GM19328 (cell line): ENCODE results near the gene ADAT1.
"Not testable (repeated sequence)": the region's sequence is repeated elsewhere in the genome, so short reads cannot be mapped to it uniquely, and the experiment has no call there.

Source experiments
- ATAC-seq: cut with Tn5 transposase; IDR thresholded peaks from one replicate; pipeline ENCODE4 v1.9.1; 2021; ENCODE audit warnings: mild to moderate bottlenecking, moderate library complexity; ENCODE audit not compliant: unreplicated experiment

Gene ADAT1

GRCh38 chr16:75620326-75621169 is 2.5 kb downstream of the ADAT1 start:
- no peak for ATAC-seq

DNA sequence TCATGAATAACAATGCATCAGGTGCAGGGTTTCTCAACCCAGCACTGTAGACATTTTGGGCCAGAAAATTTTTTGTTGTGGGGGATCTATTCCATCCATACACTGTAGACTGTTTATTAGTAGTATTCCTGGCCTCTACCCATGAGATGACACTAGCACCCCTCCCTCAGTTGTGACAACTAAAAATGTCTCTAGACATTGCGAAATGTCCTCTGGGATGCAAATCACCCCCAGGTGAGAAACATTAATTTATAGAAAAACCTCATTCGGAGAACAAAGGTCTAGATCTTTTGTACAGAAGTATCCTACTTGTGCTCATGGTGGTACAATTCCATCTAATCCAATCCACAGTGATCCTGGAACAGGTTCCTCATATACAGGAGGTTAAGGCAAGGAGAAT is 4.3 kb downstream of the ADAT1 start:
- no peak for ATAC-seq

DNA sequence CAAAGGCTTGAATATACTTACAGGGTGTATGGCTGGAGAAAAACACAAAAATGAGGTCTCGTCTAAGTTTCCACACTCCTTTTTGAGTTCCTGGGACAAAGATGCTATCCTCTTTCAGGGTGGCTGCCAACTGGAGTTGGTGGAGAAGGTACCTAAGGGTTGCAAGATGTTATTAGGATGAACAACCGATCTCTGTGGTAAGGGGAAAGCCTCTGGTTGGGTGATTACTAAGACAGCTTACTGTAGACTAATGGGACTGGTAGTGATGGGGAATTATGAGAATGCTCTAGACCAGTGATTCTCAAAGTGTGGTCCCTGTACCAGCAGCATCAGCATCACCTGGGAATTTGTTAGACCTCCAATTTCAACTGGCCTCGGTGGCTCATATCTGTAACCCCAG is 6.0 kb downstream of the ADAT1 start:
- ATAC-seq, result no peak

DNA sequence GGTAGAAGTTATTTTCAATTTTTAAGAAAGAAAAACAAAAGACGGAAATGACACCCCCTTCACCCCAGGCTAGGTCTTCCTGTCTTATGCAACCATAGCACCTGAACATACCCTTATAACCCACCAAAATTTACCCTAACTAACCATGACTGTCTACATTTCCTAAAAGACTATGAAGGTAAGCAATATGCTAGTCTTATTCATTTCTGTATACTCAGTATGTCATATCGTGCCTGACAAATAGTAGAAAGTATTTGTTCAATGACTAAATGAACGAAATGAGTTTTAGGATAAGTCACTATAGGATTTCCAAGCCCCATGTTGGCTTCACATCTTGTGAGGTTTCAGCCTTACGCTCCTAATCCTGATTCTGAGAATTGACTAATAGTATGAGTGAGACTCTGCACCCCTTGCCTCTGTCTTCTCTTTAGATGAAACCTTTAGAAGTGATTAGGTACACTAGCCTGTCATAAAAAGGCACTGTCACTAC is 6.5 kb downstream of the ADAT1 start:
- no peak for ATAC-seq

- no peak for ATAC-seq
These were observed 7.5 kb downstream of the ADAT1 start for GRCh38 chr16:75615619-75616018.

DNA sequence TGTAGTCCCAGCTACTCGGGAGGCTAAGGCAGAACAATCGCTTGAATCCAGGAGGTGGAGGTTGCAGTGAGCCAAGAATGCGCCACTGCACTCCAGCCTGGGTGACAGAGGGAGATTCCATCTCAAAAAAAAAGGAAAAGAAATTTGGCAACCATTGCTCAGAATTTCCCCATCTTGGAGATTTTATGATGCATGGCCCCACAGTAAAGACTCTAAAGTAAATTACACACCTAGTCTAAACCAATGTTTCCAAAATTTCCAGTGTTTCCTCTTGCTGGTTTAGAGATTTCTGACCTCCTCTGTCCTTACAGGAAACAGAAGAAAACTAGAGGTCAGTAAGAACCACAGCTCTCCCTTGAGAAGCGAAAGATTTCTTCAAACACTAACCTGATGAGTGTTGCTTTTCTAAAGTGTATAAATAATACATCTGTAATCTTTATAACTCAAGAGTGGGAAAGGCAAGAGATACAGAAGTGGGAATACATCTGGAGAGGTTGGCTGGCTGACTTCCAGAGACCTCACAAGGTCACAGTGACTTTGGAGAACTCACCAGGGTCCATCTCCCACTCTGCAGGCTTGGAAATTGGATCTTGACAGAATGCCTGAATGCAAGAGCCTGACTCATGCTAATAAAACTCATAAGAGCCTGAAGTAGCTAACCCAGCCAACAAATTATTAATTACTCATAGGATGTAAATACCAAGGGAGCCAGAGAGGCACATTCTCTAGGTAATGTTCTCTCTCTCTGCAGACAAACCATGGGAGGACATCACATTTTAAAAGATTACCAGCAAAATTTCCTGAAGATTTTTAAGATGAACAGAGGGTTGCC is 8.8 kb downstream of the ADAT1 start:
- no peak for ATAC-seq

- no peak for ATAC-seq
These were observed 16.6 kb downstream of the ADAT1 start for GRCh38 chr16:75606507-75606906.

- ATAC-seq, result no peak
These were observed 19.8 kb downstream of the ADAT1 start for GRCh38 chr16:75603241-75603640.

GRCh38 chr16:75599452-75600277 is 23.4 kb downstream of the ADAT1 start:
- ATAC-seq, result no peak

- ATAC-seq, result no peak
These were observed 29.0 kb downstream of the ADAT1 start for GRCh38 chr16:75593825-75594820.

DNA sequence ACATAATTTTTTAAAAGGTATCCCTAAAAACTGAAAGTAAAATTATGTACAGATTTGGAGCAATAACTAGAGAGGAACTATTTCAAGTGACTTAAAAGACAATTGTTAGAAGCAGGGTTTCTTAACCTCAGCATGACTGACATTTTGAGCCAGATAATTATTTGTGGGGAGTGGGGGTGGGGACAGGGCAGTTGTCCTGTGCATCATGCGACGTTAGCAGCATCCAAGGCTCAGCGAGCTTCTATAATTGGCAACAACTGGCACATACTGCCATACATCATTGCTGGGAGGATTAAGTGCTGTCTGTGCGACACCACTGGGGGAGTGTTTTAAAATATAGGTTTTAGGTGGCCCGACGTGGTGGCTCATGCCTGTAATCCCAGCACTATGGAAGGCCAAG is 29.8 kb downstream of the ADAT1 start:
- ATAC-seq, result no peak

- not testable (repeated sequence) for ATAC-seq
These were observed 31.2 kb downstream of the ADAT1 start for GRCh38 chr16:75591927-75592326.

DNA sequence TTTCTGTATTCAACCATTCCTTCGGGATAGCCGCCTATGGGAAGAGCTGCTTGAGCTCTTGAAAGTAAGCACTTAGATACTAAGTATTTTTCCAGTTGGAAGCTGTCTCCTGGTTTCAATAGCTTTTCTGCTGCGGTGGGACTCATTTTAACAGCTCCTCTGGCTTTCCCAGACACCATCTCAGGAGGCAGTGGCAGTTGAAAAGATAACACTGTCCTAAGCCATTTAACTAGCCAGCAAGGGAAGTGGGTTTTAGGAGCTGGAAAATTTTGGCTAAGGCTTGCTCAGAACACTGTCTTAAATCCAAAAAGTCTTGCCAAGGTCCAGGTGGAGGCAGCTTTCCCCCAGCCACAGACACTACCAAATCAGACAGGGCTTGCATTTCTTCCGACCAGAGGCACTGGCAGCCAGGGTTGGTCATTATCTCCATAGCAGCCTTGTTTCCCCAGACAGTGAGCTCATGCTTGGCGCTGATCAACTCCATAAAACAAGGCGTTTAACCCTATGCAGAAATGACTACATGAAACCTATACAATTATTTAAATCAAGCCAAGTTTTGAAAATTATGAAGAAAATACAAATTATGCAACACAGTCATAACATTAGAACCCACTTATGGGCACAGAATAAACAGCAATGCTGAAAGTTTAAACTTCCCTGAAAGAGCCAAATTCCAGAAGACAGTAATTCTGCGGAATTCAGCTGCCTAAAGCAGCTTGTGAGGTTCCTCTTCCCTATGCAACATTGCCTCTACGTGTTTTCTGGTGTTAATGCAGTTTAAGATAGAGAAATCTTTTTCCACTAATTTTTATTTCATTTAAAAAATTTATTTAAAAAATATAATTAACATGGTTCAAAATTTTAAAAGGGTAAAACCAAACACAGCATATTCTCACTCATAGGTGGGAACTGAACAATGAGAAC is 31.9 kb downstream of the ADAT1 start:
- no peak for ATAC-seq

DNA sequence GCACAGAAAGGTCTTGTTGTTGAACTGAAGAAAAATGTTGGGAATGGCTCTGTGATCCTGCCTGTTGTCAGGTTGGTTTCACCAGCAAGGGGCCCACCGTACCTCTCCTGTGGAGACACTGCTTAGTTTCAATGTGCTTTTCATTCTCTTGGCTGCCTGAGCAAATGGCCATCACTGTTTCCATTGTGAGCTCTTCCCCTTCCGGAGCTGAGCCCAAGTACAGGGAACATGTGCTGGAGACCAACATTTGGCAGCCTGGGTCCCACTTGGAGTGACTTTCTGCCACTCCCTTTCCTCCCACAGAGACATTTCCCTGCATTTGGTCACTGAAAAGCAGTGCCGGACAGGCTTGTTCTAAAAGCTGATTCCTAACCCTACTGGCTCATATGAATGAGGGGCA is 33.8 kb downstream of the ADAT1 start:
- ATAC-seq, result no peak

GRCh38 chr16:75588716-75589115 is 34.4 kb downstream of the ADAT1 start:
- no peak for ATAC-seq

DNA sequence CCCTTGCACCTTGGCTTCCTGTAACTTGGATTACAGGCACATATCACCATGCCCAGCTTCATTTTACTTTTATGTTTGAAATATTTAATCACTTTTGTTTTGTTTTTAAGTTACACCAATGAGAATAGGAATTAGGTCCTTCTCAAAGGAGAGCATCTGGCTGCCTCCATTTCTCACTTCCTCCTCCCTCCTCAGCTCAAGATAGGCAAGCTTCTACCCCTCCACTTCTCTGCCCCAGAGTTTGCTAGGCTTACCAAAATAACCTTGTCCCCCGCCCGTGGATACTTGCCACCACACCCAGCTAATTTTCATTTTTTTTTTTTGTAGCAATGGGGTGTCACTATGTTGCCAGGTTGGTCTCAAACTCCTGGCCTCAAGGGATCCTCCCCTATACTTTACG is 39.0 kb downstream of the ADAT1 start:
- peak; percentile 73 for ATAC-seq

DNA sequence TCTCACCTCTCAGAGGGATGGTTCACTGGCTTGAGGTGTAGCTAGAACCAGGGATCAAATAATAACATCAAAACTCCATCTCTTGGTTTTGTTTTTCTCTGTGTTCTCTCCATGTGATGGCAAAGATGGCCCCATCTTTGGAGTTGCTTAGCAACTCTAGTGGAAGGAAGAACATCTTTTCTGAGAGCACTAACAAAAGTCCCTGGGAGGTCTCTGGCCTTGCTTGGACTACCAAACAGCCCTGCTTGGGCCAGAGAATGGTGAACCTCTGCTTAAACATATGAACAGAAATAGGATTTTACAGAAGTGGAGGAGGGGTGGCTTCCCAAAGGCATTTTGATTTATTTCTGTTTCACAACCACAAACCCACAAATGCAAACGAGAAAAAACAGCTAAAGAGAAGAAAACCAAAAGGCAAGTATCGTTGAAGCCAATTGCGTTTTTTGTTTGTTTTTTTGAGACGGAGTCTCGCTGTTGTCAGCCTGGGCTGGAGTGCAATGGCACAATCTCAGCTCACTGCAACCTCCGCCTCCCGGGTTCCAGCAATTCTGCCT is 43.7 kb downstream of the ADAT1 start:
- ATAC-seq, result no peak

- no peak for ATAC-seq
These were observed 44.4 kb downstream of the ADAT1 start for GRCh38 chr16:75578725-75579124.
